ENCODE measurements around the gene CFDP1.

The CFDP1 gene

DNA sequence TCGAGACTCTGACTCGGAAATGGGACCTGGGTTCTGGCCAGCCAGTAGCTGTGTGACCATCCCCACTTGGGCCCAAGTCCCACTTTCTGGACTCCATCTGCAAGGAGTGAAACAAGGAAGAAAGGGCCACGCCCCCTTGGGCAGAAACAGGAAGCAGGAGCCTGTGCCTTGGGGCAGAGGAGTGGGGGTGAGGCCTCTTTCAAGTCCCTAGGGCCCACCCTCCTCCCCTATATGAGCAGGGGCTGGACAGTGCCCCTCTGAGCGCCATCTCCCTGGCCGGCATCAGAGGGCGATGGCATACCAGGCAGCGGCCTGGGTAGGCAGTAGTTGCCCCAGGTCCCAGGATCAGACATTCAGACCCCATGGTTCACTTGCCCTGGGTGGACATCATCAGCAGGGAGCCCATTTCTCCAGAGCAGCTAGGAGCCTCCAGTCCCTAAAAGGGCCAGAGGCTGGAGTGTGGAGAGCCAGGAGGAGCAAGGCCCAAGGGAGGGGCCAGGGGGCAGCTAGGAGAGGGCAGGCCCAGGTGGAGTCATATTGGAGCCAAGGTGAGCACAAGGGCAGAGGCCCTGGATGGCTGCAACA lies 189.0 kb downstream of the CFDP1 start:
- in situ Hi-C loops (cut with HindIII; ENCODE audit: low sequenced_read_pairs) = loop anchor here (25.0 kb wide), 1 partner anchor 143 kb away; no protein-coding TSS in a partner anchor
- no peak overlapping the region for H3K4me3 ChIP-seq (ENCODE audit: low read depth, low read length)
- no peak for DNase-seq (ENCODE audit: low read depth)
- TF ChIP-seq CTCF (IDR thresholded peaks at IDR 0.05; ENCODE audit: low read depth, low read length, missing control alignments) = no peak
